Stomach (tissue), 4 donors: Measurements from ENCODE around the gene CXCL14.

Source experiments
- CTCF ChIP-seq, 7 experiments: fragments of 450-650 bp in 4 of 7; fragments of 200-600 bp in 3 of 7; sonication (generic) in 3 of 7; IDR thresholded peaks; one replicate each; pipeline ENCODE4 v1.5.1; 2016 to 2019; ENCODE audit warnings: antibody characterized with exemption in 7 of 7, control low read depth in 2 of 7, mild to moderate bottlenecking in 1 of 7
- EP300 ChIP-seq: sonication (generic); formaldehyde crosslinking; IDR thresholded peaks from one replicate; pipeline ENCODE4 v1.6.1; 2017; ENCODE audit warnings: antibody characterized with exemption
- POLR2A ChIP-seq, 4 donors: fragments of 450-650 bp; IDR thresholded peaks; one replicate each; pipeline ENCODE4 v1.6.1; 2016; ENCODE audit warnings: antibody characterized with exemption in 4 of 4, control low read depth in 2 of 4, mild to moderate bottlenecking in 1 of 4, moderate library complexity in 1 of 4
- POLR2AphosphoS5 ChIP-seq, 3 donors: sonication (generic); formaldehyde crosslinking; IDR thresholded peaks; one replicate each; pipeline ENCODE4 v1.6.1; 2016; ENCODE audit warnings: antibody characterized with exemption in 3 of 3

GRCh38 chr5:135547590-135548254 is 31.1 kb downstream of the CXCL14 start:
- no peak for TF ChIP-seq CTCF (IDR thresholded peaks at IDR 0.05)
- TF ChIP-seq POLR2AphosphoS5 (IDR thresholded peaks at IDR 0.05) = no peak
- TF ChIP-seq POLR2A (IDR thresholded peaks at IDR 0.05) = no peak
- no peak for TF ChIP-seq EP300
